Progenitor cell of endocrine pancreas (in vitro differentiated cells): ENCODE measurements around the gene CHID1. TPM values are rescaled to one million over a fixed set of nuclear protein-coding genes. Genes with fewer than 3 reads are reported as not detected.
A peak's percentile ranks its signal among the peaks of the same experiment; 100 is the strongest.

Source experiments
- DNase-seq: peaks from one replicate; pipeline ENCODE4 v3.0.0; 2021; ENCODE audit warnings: low spot score; ENCODE audit not compliant: unreplicated experiment
- H3K27ac Mint-ChIP-seq: 2 replicates; pipeline ENCODE4 v1.8.0; 2021; ENCODE audit warnings: mild to moderate bottlenecking, moderate library complexity, mixed read lengths
- H3K27me3 Mint-ChIP-seq: 2 replicates; pipeline ENCODE4 v1.8.0; 2021; ENCODE audit warnings: mixed read lengths
- H3K36me3 Mint-ChIP-seq: 2 replicates; pipeline ENCODE4 v1.8.0; 2022; ENCODE audit warnings: mixed read lengths; ENCODE audit not compliant: insufficient read depth
- H3K4me1 Mint-ChIP-seq: 2 replicates; pipeline ENCODE4 v1.8.0; 2021; ENCODE audit warnings: low read depth, mixed read lengths
- H3K4me3 Mint-ChIP-seq: 2 replicates; pipeline ENCODE4 v1.8.0; 2021; ENCODE audit warnings: low read depth, mild to moderate bottlenecking, moderate library complexity, mixed read lengths
- H3K9me3 Mint-ChIP-seq: 2 replicates; pipeline ENCODE4 v1.8.0; 2021; ENCODE audit warnings: low read depth, mixed read lengths
- total RNA-seq: library from RNA; stranded (reverse); gene quantifications from 2 replicates; pipeline ENCODE4 v1.2.1, GENCODE V29; 2021
- TF ChIP-seq, protein P1 (sequence below): fragments of 200-600 bp; sonication (generic); IDR thresholded peaks from one replicate; pipeline ENCODE4 v1.5.0; 2021; ENCODE audit warnings: antibody characterized with exemption, mild to moderate bottlenecking; ENCODE audit not compliant: unreplicated experiment

Gene CHID1
- total RNA-seq, 1 donor from 2014 or later = 87.0 TPM

- Mint-ChIP-seq H3K27me3 (no peaks in the 10 kb centered on the region), H3K36me3 (peaks cover 3% of the 10 kb centered on the region), H3K27ac (peak overlapping the region; percentile 50), H3K4me1 (peaks cover 38% of the 10 kb centered on the region), H3K9me3 (no peaks in the 10 kb centered on the region), H3K4me3 (no peak overlapping the region)
- no peak for DNase-seq
- TF ChIP-seq, protein P1, sequence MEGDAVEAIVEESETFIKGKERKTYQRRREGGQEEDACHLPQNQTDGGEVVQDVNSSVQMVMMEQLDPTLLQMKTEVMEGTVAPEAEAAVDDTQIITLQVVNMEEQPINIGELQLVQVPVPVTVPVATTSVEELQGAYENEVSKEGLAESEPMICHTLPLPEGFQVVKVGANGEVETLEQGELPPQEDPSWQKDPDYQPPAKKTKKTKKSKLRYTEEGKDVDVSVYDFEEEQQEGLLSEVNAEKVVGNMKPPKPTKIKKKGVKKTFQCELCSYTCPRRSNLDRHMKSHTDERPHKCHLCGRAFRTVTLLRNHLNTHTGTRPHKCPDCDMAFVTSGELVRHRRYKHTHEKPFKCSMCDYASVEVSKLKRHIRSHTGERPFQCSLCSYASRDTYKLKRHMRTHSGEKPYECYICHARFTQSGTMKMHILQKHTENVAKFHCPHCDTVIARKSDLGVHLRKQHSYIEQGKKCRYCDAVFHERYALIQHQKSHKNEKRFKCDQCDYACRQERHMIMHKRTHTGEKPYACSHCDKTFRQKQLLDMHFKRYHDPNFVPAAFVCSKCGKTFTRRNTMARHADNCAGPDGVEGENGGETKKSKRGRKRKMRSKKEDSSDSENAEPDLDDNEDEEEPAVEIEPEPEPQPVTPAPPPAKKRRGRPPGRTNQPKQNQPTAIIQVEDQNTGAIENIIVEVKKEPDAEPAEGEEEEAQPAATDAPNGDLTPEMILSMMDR = no peak
These were observed 30.0 kb upstream of the CHID1 start for GRCh38 chr11:940496-941135.

- Mint-ChIP-seq H3K27ac (peak overlapping the region; percentile 71), H3K4me3 (no peak overlapping the region), H3K27me3 (no peaks in the 10 kb centered on the region), H3K4me1 (peaks cover 20% of the 10 kb centered on the region), H3K9me3 (no peaks in the 10 kb centered on the region), H3K36me3 (peaks cover 3% of the 10 kb centered on the region)
- DNase-seq = no peak
- TF ChIP-seq, protein P1 = no peak
These were observed 27.2 kb upstream of the CHID1 start for GRCh38 chr11:937841-938261.

GRCh38 chr11:936199-936598 is 25.6 kb upstream of the CHID1 start:
- Mint-ChIP-seq H3K27ac (no peak overlapping the region), H3K4me3 (no peak overlapping the region), H3K9me3 (no peaks in the 10 kb centered on the region), H3K36me3 (peaks cover 3% of the 10 kb centered on the region), H3K4me1 (peaks cover 16% of the 10 kb centered on the region), H3K27me3 (no peaks in the 10 kb centered on the region)
- DNase-seq = no peak
- TF ChIP-seq, protein P1 = no peak

DNA sequence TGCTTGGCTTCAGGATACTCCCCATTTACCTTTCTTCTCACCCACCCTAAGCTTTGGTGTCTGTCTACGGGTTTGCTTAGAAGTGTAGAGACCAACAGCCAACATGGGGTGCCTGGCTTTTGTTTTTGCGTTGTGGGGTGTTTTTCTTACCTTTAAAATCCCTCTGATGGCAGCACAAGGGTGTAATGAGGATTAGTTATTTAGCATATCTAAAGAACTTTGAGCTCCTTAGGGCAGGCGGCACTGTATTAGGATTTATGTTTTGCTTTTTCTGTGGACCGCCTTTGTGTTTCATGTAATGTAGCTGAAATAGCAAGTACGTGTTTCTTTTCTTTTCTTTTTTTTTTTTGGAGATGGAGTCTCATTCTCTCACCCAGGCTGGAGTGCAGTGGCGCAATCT is 23.9 kb upstream of the CHID1 start:
- no peak for DNase-seq
- no peak overlapping the region for H3K4me3 Mint-ChIP-seq

DNA sequence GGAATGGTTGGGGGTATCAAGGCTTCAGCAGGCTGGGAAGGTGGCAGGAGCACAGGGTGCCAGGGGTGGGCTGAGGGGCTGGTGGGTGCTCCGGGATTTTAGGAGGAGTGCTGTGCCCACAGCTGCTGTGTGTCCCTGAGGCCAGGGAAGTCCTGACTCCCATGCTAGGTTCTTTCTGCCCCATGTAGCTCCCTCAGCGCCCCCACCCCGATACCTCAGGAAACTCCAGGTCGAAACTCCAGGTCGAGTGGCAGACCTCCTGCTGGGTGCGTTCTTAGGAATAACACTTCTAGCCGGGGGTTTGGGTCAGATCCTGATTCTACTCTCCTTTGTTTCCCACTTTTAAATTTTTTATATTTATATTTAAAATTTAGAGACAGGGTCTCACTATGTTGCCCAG is 23.3 kb upstream of the CHID1 start:
- Mint-ChIP-seq H3K4me3 (no peak overlapping the region), H3K4me1 (peaks cover 12% of the 10 kb centered on the region), H3K27ac (no peak overlapping the region), H3K9me3 (no peaks in the 10 kb centered on the region), H3K36me3 (peaks cover 3% of the 10 kb centered on the region), H3K27me3 (no peaks in the 10 kb centered on the region)
- DNase-seq = no peak
- TF ChIP-seq, protein P1 = no peak

More for the DNA sequence above, 23.9 kb upstream of the CHID1 start:
- H3K9me3 Mint-ChIP-seq = no peaks in the 10 kb centered on the region
- peaks cover 3% of the 10 kb centered on the region for H3K36me3 Mint-ChIP-seq
- H3K27ac Mint-ChIP-seq = peak overlapping the region; percentile 25
- H3K4me1 Mint-ChIP-seq = peaks cover 9% of the 10 kb centered on the region
- TF ChIP-seq, protein P1 = no peak
- no peaks in the 10 kb centered on the region for H3K27me3 Mint-ChIP-seq
